ENCODE measurements around the gene TSHR. TPM values are rescaled to one million over a fixed set of nuclear protein-coding genes. Genes with fewer than 3 reads are reported as not detected.
"Not testable (repeated sequence)": the region's sequence is repeated elsewhere in the genome, so short reads cannot be mapped to it uniquely, and the experiment has no call there.

The TSHR gene
- total RNA-seq, 4 donors from 2014 or later, result 0.84 TPM; not detected in 3

- TF ChIP-seq EP300 (IDR thresholded peaks at IDR 0.05), result no peak
- TF ChIP-seq POLR2A (IDR thresholded peaks at IDR 0.05), result no peak
- TF ChIP-seq CTCF (IDR thresholded peaks at IDR 0.05), result no peak
- H3K27me3 ChIP-seq, result peaks cover 0 to 11% of the 10 kb centered on the region in 2 donors
- H3K27ac ChIP-seq, result no peak overlapping the region
- no peaks in the 10 kb centered on the region for H3K9me3 ChIP-seq
- H3K4me3 ChIP-seq, result no peak overlapping the region
- 83 to 85% methylated on average over 4 of the region's 4 CpGs for WGBS, 2 donors
- H3K4me1 ChIP-seq, result peaks cover 0 to 9% (median 7%) of the 10 kb centered on the region in 4 donors
- no peak for DNase-seq (ENCODE audit: low spot score in 2 of 2)
- no peaks in the 10 kb centered on the region for H3K36me3 ChIP-seq
Measured at GRCh38 chr14:80951491-80951890, 3.9 kb upstream of the TSHR start.

- not testable (repeated sequence) for H3K4me3 ChIP-seq; H3K4me1 ChIP-seq; H3K36me3 ChIP-seq; DNase-seq (ENCODE audit: low spot score in 2 of 2); H3K9me3 ChIP-seq; H3K27ac ChIP-seq
- WGBS, 2 donors, result 83 to 86% methylated on average over 18 of the region's 18 CpGs
- peaks cover 0 to 11% of the 10 kb centered on the region in 2 donors for H3K27me3 ChIP-seq
Measured at GRCh38 chr14:80953211-80953610, 2.2 kb upstream of the TSHR start.

GRCh38 chr14:80954687-80955299 is 628 bp upstream of the TSHR start:
- peak; percentile 68 to 90 for DNase-seq (ENCODE audit: low spot score in 2 of 2)
- Histone ChIP-seq H3K4me3 (peak overlapping the region; percentile 35 to 61 (median 52)), H3K36me3 (no peaks in the 10 kb centered on the region), H3K27ac (no peak overlapping the region), H3K27me3 (peaks cover 0 to 11% of the 10 kb centered on the region in 2 donors), H3K9me3 (no peaks in the 10 kb centered on the region), H3K4me1 (peaks cover 0 to 9% (median 7%) of the 10 kb centered on the region in 4 donors)
- TF ChIP-seq POLR2A (IDR thresholded peaks at IDR 0.05) (no peak), CTCF (IDR thresholded peaks at IDR 0.05) (peak; percentile 71 to 92 (median 83)), EP300 (IDR thresholded peaks at IDR 0.05) (peak in 1 of 2 donors; percentile 13)
- WGBS, 2 donors, result 1% methylated on average over 19 to 29 of the region's 29 CpGs

- H3K4me1 ChIP-seq, result peaks cover 0 to 9% (median 7%) of the 10 kb centered on the region in 4 donors
- TF ChIP-seq POLR2A (IDR thresholded peaks at IDR 0.05) (no peak), CTCF (IDR thresholded peaks at IDR 0.05) (no peak)
- no peaks in the 10 kb centered on the region for H3K36me3 ChIP-seq
- H3K9me3 ChIP-seq, result no peaks in the 10 kb centered on the region
- 74 to 89% methylated on average over 2 of the region's 2 CpGs for WGBS, 2 donors
- H3K4me3 ChIP-seq, result no peak overlapping the region
- no peak for DNase-seq (ENCODE audit: low spot score in 2 of 2)
- no peak overlapping the region for H3K27ac ChIP-seq
- peaks cover 0 to 11% of the 10 kb centered on the region in 2 donors for H3K27me3 ChIP-seq
Measured at GRCh38 chr14:80956102-80956501, 681 bp downstream of the TSHR start.

- peaks cover 0 to 11% of the 10 kb centered on the region in 2 donors for H3K27me3 ChIP-seq
- H3K27ac ChIP-seq, result no peak overlapping the region
- H3K4me1 ChIP-seq, result peaks cover 0 to 9% (median 7%) of the 10 kb centered on the region in 4 donors
- H3K36me3 ChIP-seq, result no peaks in the 10 kb centered on the region
- peak in 1 of 2 donors; percentile 32 for DNase-seq (ENCODE audit: low spot score in 2 of 2)
- H3K4me3 ChIP-seq, result no peak overlapping the region
- 50 to 75% methylated on average over 1 of the region's 1 CpG for WGBS, 2 donors
- H3K9me3 ChIP-seq, result no peaks in the 10 kb centered on the region
- TF ChIP-seq EP300 (IDR thresholded peaks at IDR 0.05) (no peak), POLR2A (IDR thresholded peaks at IDR 0.05) (no peak), CTCF (IDR thresholded peaks at IDR 0.05) (no peak)
Measured at GRCh38 chr14:80956922-80957321, 1.5 kb downstream of the TSHR start.

Measured in tibial nerve (tissue), 4 donors.